Stomach (tissue), 9 donors: ENCODE results near the gene DEDD2. TPM values are rescaled to one million over a fixed set of nuclear protein-coding genes. Genes with fewer than 3 reads are reported as not detected.

Experiments used
- DNase-seq, 2 donors: peaks; one replicate each; pipeline versions ENCODE4 v3.0.0 to v3.0.0-alpha.2; 2013 to 2019
- H3K27ac ChIP-seq, 5 donors: fragments of 200-600 bp in 4 of 5; sonication (generic) in 4 of 5; one replicate each; pipeline ENCODE4 v1.5.1; 2013 to 2019; ENCODE audit warnings: mild to moderate bottlenecking in 1 of 5, moderate library complexity in 1 of 5
- H3K27me3 ChIP-seq, 3 donors: fragments of 200-600 bp; sonication (generic); one replicate each; pipeline ENCODE4 v1.5.1; 2017 to 2019; ENCODE audit warnings: mixed run types in 1 of 3
- H3K36me3 ChIP-seq, 4 donors: fragments of 200-600 bp; sonication (generic); 1 replicate in 3 of 4; 2 replicates in 1 of 4; pipeline ENCODE4 v1.5.1; 2016 to 2019
- H3K4me1 ChIP-seq, 4 donors: fragments of 200-600 bp; sonication (generic); one replicate each; pipeline ENCODE4 v1.5.1; 2016 to 2019
- H3K4me3 ChIP-seq, 4 donors: fragments of 200-600 bp; sonication (generic) in 3 of 4; one replicate each; pipeline ENCODE4 v1.5.1; 2016 to 2019; ENCODE audit warnings: mild to moderate bottlenecking in 1 of 4
- H3K9me3 ChIP-seq, 4 donors: fragments of 200-600 bp; sonication (generic); one replicate each; pipeline ENCODE4 v1.5.1; 2016 to 2019
- CTCF ChIP-seq, 7 experiments: fragments of 450-650 bp in 4 of 7; fragments of 200-600 bp in 3 of 7; sonication (generic) in 3 of 7; IDR thresholded peaks; one replicate each; pipeline ENCODE4 v1.5.1; 2016 to 2019; ENCODE audit warnings: antibody characterized with exemption in 7 of 7, control low read depth in 2 of 7, mild to moderate bottlenecking in 1 of 7
- EP300 ChIP-seq: sonication (generic); formaldehyde crosslinking; IDR thresholded peaks from one replicate; pipeline ENCODE4 v1.6.1; 2017; ENCODE audit warnings: antibody characterized with exemption
- POLR2A ChIP-seq, 4 donors: fragments of 450-650 bp; IDR thresholded peaks; one replicate each; pipeline ENCODE4 v1.6.1; 2016; ENCODE audit warnings: antibody characterized with exemption in 4 of 4, control low read depth in 2 of 4, mild to moderate bottlenecking in 1 of 4, moderate library complexity in 1 of 4
- POLR2AphosphoS5 ChIP-seq, 3 donors: sonication (generic); formaldehyde crosslinking; IDR thresholded peaks; one replicate each; pipeline ENCODE4 v1.6.1; 2016; ENCODE audit warnings: antibody characterized with exemption in 3 of 3
- whole genome bisulfite sequencing, 5 donors: extraction: QIAGEN DNeasy Blood & Tissue Kit in 3 of 5; methylation state at CpG; one replicate each; pipeline versions ENCODE4 v1.1.5 to v1.1.7; 2013 to 2018; 5-methylcytosine and 5-hydroxymethylcytosine counted together
- intact Hi-C: fragments of 100-400 bp; cut with DNase I; formaldehyde crosslinking; loops from one replicate; pipeline ENCODE4 v1.15.1; 2023; ENCODE audit warnings: low total_unique reads
- polyA plus RNA-seq, 3 donors: library from polyadenylated mRNA; stranded (reverse); fragments of 200-250 nt; gene quantifications; one replicate each; pipeline ENCODE4 v1.2.3, GENCODE V29; 2013
- total RNA-seq, 5 donors: library from RNA; depleted of rRNA; stranded (reverse); fragments of >200 nt; gene quantifications; one replicate each; pipeline versions ENCODE4 v1.1.0 to v1.2.3, GENCODE V29; 2014 to 2016
- donor health status: healthy with polysubstance abuse.
- donor health status: Bipolar disorder and iron deficiency.
- donor health status: healthy.

DEDD2 gene
- total and polyA plus RNA-seq, 8 donors, result 16.7 to 195 (median 29.0) TPM

- Histone ChIP-seq H3K36me3 (no peaks in the 10 kb centered on the region), H3K4me3 (no peak overlapping the region), H3K27ac (no peak overlapping the region), H3K4me1 (peaks cover 10 to 19% (median 17%) of the 10 kb centered on the region in 4 donors), H3K27me3 (peaks cover 0 to 77% (median 27%) of the 10 kb centered on the region in 3 donors), H3K9me3 (no peaks in the 10 kb centered on the region)
- no peak for TF ChIP-seq POLR2A (IDR thresholded peaks at IDR 0.05)
- TF ChIP-seq CTCF (IDR thresholded peaks at IDR 0.05), result no peak
- intact Hi-C loops, result no loop called here
- WGBS, 5 donors, result 53 to 73% (median 62%) methylated on average over 7 of the region's 7 CpGs
- DNase-seq, result peak in 1 of 2 donors; percentile 62
These were observed 45.2 kb downstream of the DEDD2 start for GRCh38 chr19:42172261-42172660.

GRCh38 chr19:42170715-42171114 is 46.8 kb downstream of the DEDD2 start:
- no peak for TF ChIP-seq POLR2AphosphoS5 (IDR thresholded peaks at IDR 0.05)
- TF ChIP-seq EP300, result no peak
- TF ChIP-seq POLR2A (IDR thresholded peaks at IDR 0.05), result no peak
- no peak for TF ChIP-seq CTCF (IDR thresholded peaks at IDR 0.05)

GRCh38 chr19:42169486-42170413 is 47.7 kb downstream of the DEDD2 start:
- no peaks in the 10 kb centered on the region for H3K36me3 ChIP-seq
- TF ChIP-seq EP300 (no peak), POLR2A (IDR thresholded peaks at IDR 0.05) (no peak), POLR2AphosphoS5 (IDR thresholded peaks at IDR 0.05) (no peak), CTCF (IDR thresholded peaks at IDR 0.05) (no peak)
- intact Hi-C loops, result no loop called here
- no peak overlapping the region for H3K27ac ChIP-seq
- no peak for DNase-seq
- H3K9me3 ChIP-seq, result no peaks in the 10 kb centered on the region
- 73 to 80% (median 77%) methylated on average over 19 of the region's 19 CpGs for WGBS, 5 donors
- H3K4me3 ChIP-seq, result no peak overlapping the region
- no peaks in the 10 kb centered on the region for H3K4me1 ChIP-seq
- peaks cover 0 to 52% (median 6%) of the 10 kb centered on the region in 3 donors for H3K27me3 ChIP-seq

More at GRCh38 chr19:42170715-42171114, 46.8 kb downstream of the DEDD2 start:
- Histone ChIP-seq H3K27ac (no peak overlapping the region), H3K4me1 (peaks cover 2 to 4% (median 3%) of the 10 kb centered on the region in 4 donors), H3K36me3 (no peaks in the 10 kb centered on the region), H3K4me3 (no peak overlapping the region), H3K27me3 (peaks cover 0 to 61% (median 15%) of the 10 kb centered on the region in 3 donors), H3K9me3 (no peaks in the 10 kb centered on the region)
- intact Hi-C loops, result no loop called here
- no peak for DNase-seq
- 85 to 92% (median 91%) methylated on average over 15 to 16 of the region's 16 CpGs for WGBS, 5 donors

- WGBS, 5 donors, result 57 to 78% (median 67%) methylated on average over 3 of the region's 3 CpGs
- TF ChIP-seq CTCF (IDR thresholded peaks at IDR 0.05) (no peak), EP300 (no peak), POLR2A (IDR thresholded peaks at IDR 0.05) (no peak), POLR2AphosphoS5 (IDR thresholded peaks at IDR 0.05) (no peak)
- DNase-seq, result no peak
- Histone ChIP-seq H3K4me1 (no peaks in the 10 kb centered on the region), H3K27ac (no peak overlapping the region), H3K9me3 (no peaks in the 10 kb centered on the region), H3K36me3 (no peaks in the 10 kb centered on the region), H3K27me3 (peaks cover 0 to 40% (median 0%) of the 10 kb centered on the region in 3 donors), H3K4me3 (no peak overlapping the region)
- intact Hi-C loops, result no loop called here
These were observed 49.3 kb downstream of the DEDD2 start for GRCh38 chr19:42168206-42168605.
